NCI-H2196 (cell line): ENCODE data around the gene HERC6.
"Not testable (repeated sequence)": the region's sequence is repeated elsewhere in the genome, so short reads cannot be mapped to it uniquely, and the experiment has no call there.

Experiments used
- DNase-seq: peaks from one replicate; lab custom pipeline; 2025; ENCODE audit not compliant: unreplicated experiment; lab: John Stamatoyannopoulos, UW

HERC6 gene

DNA sequence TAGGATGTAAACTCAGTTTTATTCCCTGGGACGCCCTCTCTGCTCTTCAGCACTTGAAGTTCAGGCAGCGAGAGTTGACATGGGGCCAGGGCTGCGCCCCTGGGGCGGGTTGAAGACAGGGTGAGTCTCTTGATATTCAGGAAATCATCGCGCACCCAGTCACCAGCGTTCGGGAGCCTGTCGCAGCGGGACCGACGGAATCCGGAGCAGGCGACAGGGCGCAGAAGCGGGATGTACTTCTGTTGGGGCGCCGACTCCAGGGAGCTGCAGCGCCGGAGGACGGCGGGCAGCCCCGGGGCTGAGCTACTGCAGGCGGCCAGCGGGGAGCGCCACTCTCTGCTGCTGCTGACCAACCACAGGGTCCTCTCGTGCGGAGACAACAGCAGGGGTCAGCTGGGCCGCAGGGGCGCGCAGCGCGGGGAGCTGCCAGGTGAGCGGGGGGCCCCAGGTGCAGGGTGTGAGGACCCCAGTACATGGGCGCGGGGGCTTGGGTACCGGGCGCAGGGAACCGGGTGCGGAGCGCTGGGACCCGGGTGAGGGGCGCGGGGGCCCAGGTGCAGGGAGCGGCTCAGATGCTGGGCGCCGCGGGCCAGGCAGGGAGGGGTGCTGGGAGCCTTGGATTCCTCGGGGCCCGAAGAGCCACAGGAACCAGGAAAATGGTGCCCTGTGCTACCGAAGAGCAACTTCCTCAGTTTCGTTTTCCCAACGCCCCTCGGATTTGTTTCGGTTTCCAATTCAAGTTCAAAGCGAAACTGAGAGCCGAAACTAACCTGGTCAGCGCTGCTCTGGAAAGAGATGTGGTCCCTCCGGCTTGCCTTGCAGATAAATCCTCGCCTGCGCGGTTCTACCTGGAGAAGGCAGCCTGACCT lies at the start of gene HERC6:
TSS of gene HERC6 (plus strand) at position 162 of the 869 bp plus-strand sequence. CDS start at position 232, 70 bp downstream.
- DNase-seq = peak; percentile 70

DNA sequence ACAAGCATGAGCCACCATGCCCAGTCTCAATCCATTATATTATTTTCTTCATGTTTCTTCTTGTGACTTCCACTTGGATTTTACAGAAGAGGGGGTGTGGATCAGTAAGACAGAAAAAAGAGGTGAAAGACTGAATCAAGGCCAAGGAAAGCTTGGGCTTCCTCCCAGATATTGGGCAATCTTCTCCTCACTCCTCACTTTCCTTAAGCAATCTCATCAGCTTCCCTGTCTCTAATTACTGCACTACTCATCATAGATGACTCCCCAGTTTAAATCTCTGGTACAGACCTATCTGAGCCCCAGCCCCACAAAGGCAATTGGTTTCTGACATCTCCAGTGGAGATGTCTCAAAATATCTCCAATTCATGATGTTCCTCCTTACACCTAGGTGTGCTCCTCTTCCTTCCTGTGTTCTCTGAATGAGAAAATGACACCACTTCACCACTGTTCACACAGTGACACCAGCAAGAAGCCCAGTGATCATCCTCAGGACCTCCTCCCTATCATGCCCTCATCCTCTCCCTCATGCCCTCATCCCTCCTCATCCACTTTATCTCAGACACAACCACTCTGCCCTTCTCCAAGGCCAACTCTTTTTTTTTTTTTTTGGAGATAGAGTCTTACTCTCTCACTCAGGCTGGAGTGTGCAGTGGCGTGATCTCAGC lies 44.8 kb upstream of the HERC6 start:
- DNase-seq = no peak

DNA sequence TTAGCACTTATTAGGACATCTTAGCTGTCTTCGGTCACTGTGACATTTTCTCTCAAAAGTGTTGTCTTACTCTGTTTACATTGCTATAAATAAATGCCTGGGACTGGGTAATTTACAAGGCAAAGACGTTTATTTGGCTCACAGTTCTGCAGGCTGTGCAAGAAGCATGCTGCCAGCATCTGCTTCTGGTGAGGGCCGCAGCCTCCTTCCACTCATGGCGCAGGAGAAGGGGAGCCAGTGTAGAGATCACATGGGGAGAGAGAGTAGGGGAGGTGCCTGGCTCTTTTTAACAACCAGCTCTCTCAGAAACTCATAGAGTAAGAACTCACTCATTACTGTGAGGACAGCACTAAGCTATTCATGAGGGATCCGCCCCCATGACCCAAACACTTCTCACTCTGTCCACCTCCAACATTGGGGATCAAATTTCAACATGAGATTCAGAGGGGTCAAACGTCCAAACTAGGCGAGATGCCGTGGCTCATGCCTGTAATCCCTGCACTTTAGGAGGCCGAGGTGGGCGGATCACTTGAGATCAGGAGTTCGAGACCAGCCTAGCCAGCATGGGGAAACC lies 43.5 kb upstream of the HERC6 start:
- no peak for DNase-seq

DNA sequence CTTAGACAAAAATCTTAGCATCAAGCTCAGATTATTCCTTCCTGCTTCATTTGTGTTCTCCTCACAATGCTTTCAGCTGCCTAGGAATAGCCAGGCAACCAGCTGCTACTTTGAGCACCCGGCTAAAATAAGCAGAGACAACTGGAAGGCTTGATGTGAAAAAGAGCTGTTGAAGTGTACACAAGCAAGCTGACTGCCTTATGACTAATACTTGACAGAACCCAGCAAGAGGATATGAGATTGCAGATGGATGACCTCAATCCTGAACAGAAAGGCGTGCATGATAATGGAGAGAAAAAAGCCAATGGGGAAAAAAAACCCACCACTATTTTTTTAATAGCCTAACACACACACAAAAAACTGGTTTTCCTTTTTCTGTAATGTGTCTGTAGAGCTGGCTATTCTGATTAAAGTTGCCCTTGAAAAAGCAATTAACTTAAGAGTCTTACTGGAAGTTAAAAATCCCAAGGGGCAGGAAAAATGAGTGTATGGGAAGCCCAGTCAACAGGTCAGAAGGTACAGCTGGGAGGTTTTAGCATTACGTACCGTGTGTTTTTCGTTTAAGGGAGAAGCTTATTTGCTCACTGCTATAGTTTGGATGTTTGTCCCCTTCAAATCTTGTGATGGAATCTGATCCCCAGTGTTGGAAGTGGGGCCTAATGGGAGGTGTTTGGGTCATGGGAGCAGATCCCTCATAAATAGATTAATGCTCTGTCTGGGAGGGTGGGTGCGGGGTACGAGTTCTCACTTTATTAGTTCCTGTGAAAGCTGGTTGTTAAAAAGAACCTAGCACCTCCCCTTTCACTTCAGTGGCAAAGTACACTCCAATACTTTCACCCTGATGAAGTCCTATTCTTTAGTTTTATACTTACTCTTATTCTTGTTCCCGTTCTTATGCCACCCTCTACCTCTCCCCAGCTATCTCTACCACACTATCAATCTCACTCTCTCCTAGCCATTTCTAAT lies 37.1 kb upstream of the HERC6 start:
- no peak for DNase-seq

DNA sequence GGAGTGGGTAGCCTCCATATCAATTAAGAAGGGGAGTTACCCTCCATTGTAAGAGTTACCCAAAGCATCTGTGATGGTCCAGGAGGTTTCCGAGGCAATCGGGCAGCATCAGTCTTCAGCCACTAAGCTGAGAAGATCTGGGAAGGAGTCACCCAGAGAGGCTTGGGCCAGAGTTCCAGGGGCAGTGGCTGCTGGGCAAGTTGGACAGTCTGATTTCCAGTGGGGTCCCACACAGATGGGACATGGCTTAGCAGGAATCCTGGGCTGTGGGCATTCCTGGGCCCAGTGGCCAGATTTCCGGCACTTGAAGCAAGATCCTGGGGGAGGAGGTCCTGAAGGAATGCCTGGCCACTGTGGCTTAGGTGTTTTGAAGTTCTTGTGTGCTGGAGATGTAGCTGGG lies 31.8 kb upstream of the HERC6 start:
- not testable (repeated sequence) for DNase-seq

DNA sequence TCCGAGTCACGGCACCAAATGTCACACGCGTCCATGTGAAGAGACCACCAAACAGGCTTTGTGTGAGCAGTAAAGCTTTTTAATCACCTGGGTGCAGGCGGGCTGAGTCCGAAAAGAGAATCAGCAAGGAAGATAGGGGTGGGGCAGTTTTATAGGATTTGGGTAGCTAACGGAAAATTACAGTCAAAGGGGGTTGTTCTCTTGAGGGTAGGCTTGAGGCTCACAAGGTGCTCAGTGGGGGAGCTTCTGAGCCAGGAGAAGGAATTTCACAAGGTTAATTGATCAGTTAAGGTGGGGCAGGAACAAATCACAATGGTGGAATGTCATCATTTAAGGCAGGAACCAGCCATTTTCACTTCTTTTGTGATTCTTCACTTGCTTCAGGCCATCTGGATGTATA lies 29.9 kb upstream of the HERC6 start:
- DNase-seq = not testable (repeated sequence)

DNA sequence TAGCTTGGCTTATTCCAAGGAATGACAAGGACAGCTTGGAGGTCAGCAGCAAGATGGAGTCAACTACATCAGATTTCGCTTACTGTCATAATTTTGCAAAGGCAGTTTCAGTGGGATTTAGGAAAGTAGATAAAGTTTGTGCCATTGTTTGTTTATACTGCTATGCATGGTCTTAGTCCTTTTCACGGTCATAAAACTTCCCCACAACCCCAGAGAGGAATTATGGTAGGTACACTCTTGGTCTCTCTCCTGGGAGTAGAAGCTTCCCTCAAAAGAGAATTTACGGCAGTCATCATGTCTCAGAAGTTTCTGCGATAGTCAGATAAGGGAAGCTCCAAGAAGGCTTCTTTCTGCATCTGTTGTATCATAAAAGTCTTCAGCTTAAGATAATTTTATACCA lies 27.9 kb upstream of the HERC6 start:
- no peak for DNase-seq

DNA sequence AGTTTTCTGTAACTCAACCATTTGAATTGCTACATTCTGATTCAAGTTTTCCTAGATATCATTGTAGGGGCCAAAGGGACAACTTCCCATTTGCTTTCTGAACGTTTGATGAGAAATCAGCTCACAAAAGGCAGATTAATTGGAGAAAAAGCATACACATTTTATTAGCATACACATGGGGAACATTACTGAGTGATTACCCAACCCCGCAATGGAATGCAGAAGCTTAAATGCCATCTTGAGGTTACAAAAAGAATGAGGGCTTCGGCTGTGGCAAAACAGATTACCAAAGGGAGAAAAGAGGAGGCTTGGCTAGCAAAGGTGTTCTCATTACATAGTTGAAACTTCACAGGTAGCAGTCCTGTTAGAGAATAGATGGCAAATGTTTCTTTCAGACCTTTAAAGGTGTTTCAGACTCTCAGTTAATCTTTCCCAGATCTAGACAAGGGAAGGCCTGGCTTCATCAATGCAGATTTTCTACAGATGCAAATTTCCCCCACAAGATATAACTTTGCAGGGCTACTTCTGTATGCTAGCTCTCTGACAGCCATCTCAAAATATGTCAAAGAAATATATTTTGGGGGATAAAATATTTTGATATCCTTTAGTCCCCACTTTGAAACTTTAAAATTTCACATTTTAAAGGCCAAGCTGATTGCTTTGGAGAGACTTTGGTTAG lies 26.5 kb upstream of the HERC6 start:
- no peak for DNase-seq

DNA sequence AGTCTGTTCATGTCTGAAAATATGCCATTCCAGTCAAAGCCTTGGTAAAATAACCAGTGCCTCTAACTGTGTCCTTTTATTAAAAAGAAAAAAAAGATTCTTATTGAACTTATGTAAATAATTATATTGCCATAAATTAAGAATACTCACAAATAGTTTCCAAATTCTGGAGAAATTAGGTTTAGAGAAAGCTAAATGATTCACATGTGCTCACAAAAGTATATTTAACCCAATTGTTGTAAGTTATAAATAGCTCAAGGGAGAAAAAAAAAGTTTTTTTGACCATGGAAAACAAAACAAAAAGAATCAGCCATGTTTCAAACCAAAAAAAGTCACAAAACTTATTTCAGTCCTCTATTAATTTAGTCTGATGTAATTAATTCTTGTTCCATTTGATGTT lies 25.3 kb upstream of the HERC6 start:
- DNase-seq = no peak

DNA sequence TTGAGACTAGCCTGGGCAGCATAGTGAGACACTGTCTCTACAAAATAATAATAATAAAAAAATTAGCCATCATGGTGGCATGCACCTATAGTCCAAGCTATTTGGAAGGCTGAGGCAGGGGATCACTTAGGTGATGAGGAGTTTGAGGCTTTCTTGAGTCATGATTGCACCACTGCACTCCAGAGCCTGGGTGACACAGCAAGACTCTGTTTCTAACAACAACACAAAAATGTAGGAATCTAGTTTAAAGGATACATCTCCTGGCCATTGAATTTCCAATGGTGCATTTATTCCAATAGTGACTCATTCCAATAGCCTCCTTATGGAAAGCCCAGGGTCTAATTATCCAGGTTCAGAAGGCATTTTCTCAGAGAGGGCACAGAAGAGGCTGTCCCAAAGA lies 21.9 kb upstream of the HERC6 start:
- no peak for DNase-seq

DNA sequence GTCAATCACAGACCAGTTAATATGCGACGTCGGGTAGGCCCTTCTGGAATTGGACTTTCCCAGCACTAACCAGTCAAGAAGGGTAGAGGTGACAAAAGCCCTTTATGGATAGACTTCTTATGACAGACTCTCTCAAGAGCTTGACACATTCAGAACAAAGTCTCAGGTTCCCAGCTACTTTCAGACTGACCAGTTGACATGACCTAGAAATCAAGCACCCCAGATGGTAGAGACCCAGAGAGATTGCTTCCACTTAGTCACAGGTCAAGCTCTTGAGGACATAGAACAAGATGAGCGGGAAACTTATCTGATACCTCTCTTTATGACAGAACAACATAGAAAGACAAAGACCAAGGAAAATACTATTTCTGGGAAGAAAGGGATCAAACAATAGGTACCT lies 21.4 kb upstream of the HERC6 start:
- DNase-seq = no peak

DNA sequence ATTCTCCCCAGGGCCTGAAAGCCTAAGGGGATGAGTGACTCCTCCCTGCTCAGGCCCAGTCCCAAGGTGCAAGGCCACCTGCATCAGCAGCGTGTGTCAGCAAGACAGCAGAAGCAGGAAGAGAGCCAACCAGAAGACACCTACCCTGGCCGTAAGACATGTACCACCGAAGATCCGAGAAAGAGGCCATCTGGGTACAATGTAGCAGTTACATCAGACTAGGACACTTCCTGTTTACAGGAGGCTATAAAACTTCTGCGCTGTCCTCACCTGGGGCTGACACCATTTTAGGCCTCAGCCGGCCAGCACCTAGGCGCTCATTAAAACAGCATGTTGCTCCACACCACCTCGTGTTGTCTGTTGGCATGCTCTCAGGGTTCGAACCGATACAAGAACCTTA lies 19.1 kb upstream of the HERC6 start:
- DNase-seq = no peak

DNA sequence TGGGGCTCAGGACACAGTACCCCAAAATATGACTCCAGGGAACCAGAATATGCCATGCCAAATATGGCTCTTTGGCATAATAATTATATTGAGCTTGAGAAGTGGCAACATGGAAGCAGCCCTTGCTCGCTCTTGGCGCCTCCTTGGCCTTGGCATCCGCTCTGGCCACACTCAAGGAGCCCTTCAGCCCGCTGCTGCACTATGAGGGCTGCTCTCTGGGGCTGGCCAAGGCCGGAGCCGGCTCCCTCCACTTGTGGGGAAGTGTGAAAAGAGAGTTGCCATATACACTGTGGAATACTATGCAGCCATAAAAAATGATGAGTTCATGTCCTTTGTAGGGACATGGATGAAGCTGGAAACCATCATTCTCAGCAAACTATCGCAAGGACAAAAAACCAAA lies 18.4 kb upstream of the HERC6 start:
- DNase-seq = no peak

DNA sequence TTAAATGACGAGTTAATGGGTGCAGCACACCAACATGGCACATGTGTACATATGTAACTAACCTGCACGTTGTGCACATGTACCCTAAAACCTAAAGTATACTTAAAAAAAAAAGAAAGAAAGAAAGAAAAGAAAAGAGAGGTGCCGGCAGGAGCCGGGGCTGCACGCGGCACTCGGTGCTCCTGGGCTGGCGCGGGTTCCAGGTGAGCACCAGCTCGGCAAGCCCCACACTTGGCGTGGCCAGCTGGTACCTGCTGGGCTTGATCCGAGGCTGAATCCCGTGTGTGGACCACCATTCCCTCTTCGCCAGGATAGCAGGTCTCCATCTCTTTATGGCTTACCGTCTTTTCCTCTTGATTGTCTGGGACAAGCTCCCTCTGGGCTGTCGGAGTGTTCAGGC lies 17.9 kb upstream of the HERC6 start:
- no peak for DNase-seq

DNA sequence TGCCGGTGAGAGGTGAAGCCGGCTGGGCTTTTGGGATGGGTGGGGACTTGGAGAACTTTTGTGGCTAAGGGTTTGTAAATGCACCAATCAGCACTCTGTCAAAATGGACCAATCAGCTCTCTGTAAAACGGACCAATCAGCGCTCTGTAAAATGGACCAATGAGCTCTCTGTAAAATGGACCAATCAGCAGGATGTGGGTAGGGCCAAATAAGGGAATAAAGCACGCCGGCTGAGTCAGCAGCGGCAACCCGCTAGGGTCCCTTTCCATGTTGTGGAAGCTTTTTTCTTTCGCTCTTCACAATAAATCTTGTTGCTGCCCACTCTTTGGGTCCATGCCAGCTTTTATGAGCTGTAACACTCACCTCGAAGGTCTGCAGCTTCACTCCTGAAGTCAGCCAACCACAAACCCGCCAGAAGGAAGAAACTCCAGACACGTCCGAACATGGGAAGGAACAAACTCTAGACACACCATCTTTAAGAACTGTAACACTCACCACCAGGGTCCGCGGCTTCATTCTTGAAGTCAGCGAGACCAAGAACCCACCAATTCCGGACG lies 17.4 kb upstream of the HERC6 start:
- not testable (repeated sequence) for DNase-seq

DNA sequence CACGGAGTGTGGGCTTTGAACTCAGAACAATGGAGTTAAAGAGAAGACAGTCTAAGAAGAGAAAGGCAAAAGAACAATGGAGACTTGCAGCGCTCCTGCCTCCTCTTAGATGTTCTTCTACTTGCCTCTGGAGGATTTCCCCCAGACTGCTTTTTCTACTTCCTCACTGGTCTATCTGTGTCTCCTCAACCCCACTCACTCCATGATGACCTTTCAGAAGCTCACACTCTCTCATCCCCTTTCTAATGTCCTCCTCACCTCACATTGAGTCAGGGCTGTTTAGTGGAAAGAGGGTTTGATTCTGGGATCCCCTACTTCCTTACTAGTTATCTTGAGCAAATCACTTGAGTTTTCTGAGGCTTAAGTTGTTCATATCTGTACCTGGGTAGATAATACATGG lies 12.2 kb upstream of the HERC6 start:
- no peak for DNase-seq

DNA sequence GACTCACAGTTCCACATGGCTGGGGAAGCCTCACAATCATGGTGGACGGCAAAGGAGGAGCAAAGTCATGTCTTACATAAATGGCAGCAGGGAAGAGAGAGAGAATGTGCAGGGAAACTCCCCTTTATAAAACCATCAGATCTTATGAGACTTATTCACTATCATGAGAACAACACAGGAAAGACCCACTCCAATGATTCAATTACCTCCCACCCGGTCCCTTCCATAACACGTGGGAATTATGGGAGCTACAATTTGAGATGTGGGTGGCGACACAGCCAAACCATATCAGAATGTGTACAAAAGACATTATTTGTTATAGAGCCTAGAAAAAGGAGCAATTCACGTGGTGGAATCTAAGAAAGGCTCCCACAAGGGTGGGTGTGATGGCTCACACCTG lies 10.8 kb upstream of the HERC6 start:
- no peak for DNase-seq

DNA sequence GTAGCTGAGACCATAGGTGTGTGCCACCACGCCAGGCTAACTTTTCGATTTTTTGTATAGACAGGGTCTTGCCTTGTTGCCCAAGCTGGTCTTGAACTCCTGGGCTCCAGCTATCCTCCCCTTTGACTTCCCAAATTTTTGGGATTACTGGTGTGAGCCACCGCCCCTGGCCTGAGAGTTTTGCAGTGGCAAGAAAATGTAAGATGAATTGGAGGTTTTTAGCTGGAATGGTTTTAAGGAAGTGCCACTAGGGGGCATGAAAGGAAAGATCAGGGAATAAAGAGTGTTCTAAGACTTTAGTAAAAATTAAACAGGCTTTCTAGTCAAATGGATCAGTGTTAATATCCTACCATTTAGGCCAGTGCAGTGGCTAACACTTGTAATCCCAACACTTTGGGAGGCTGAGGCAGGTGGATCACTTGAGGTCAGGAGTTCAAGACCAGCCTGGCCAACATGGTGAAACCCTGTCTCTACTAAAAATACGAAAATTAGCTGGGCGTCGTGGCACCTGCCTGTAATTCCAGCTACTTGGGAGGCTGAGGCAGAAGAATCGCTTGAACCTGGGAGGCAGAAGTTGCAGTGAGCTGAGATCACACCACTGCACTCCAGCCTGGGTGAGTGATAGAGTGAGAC lies 9.4 kb upstream of the HERC6 start:
- DNase-seq = peak; percentile 18

DNA sequence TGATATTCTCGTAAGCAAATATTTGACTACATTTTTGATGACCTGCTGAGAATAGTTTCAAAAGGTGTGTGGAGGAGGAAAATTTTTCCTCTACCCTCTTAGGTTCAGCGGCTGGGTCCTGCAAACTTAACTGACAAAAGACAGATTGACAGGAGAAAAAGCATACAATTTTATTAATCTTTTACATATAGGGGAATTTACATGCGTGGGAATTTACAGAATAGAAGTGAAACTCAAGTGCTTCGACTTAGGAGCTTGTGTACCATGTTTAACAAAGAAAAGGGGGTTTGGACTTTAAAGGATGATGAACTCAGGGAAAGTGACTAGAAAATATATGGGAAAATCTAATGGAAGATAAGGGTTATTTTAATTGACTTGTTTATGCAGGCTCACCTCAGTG lies 2.5 kb downstream of the HERC6 start:
- DNase-seq = no peak

DNA sequence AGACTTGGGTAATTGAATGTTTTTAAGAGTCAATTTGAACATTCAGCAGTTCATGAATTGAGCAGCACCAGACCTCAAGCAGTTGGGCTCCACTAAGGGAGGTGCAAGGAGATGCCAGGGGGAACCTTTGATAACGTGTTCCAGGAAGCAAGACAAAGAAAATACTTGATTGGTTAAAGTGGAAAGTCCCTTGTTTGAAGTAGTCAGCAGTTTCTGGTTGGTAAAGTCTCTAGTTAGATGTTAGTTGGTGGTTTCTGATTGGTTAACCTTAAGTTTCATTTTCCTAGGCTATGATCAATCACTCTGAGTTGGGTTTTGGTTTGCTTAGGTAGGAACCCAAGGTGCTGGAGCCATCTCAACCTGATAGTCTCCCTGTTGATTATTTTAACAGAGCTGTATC lies 4.0 kb downstream of the HERC6 start:
- no peak for DNase-seq
